NCI-H128 (cell line): ENCODE results near the gene SDK1.
"Not testable (repeated sequence)": the region's sequence is repeated elsewhere in the genome, so short reads cannot be mapped to it uniquely, and the experiment has no call there.

Experiments used
- DNase-seq: peaks from one replicate; lab custom pipeline; 2025; ENCODE audit not compliant: unreplicated experiment; lab: John Stamatoyannopoulos, UW

Gene SDK1

GRCh38 chr7:3899559-3899991 lies 598.5 kb downstream of the SDK1 start:
- no peak for DNase-seq

GRCh38 chr7:3908153-3908552 lies 607.1 kb downstream of the SDK1 start:
- no peak for DNase-seq

- DNase-seq, result no peak
Observed at GRCh38 chr7:3909128-3909527, 608.1 kb downstream of the SDK1 start.

GRCh38 chr7:3910054-3910453 lies 609.0 kb downstream of the SDK1 start:
- DNase-seq, result no peak

GRCh38 chr7:3911685-3912084 lies 610.6 kb downstream of the SDK1 start:
- DNase-seq, result no peak

GRCh38 chr7:3912291-3912690 lies 611.2 kb downstream of the SDK1 start:
- no peak for DNase-seq

- DNase-seq, result no peak
Observed at GRCh38 chr7:3914051-3914775, 613.2 kb downstream of the SDK1 start.

- no peak for DNase-seq
Observed at GRCh38 chr7:3915337-3915878, 614.4 kb downstream of the SDK1 start.

- no peak for DNase-seq
Observed at GRCh38 chr7:3916146-3916545, 615.1 kb downstream of the SDK1 start.

- no peak for DNase-seq
Observed at GRCh38 chr7:3917436-3917835, 616.4 kb downstream of the SDK1 start.

GRCh38 chr7:3918576-3918975 lies 617.5 kb downstream of the SDK1 start:
- no peak for DNase-seq

GRCh38 chr7:3922175-3922635 lies 621.2 kb downstream of the SDK1 start:
- DNase-seq, result no peak

GRCh38 chr7:3923307-3923918 lies 622.4 kb downstream of the SDK1 start:
- no peak for DNase-seq

- no peak for DNase-seq
Observed at GRCh38 chr7:3924277-3924676, 623.2 kb downstream of the SDK1 start.

- no peak for DNase-seq
Observed at GRCh38 chr7:3927446-3928110, 626.5 kb downstream of the SDK1 start.

GRCh38 chr7:3928727-3929515 lies 627.9 kb downstream of the SDK1 start:
- no peak for DNase-seq

- DNase-seq, result no peak
Observed at GRCh38 chr7:3931843-3932242, 630.8 kb downstream of the SDK1 start.

- no peak for DNase-seq
Observed at GRCh38 chr7:3937146-3937545, 636.1 kb downstream of the SDK1 start.

GRCh38 chr7:3937605-3938004 lies 636.6 kb downstream of the SDK1 start:
- no peak for DNase-seq

- not testable (repeated sequence) for DNase-seq
Observed at GRCh38 chr7:3941706-3942105, 640.7 kb downstream of the SDK1 start.

GRCh38 chr7:3942276-3942675 lies 641.2 kb downstream of the SDK1 start:
- no peak for DNase-seq
